GM11168 (cell line): ENCODE data around the gene NBEAL1.
"Not testable (repeated sequence)": the region's sequence is repeated elsewhere in the genome, so short reads cannot be mapped to it uniquely, and the experiment has no call there.

ENCODE experiments used
- in situ Hi-C: fragments of 300-500 bp; cut with MboI; formaldehyde crosslinking; loops from one replicate; pipeline ENCODE4 v1.12.0; 2022; ENCODE audit warnings: low sequenced_read_pairs; ENCODE audit not compliant: unreplicated experiment

Gene NBEAL1

GRCh38 chr2:203037026-203037425 is 22.4 kb downstream of the NBEAL1 start:
- in situ Hi-C loops = no loop called here

GRCh38 chr2:203038586-203038985 is 23.9 kb downstream of the NBEAL1 start:
- in situ Hi-C loops = no loop called here

GRCh38 chr2:203039211-203039610 is 24.5 kb downstream of the NBEAL1 start:
- in situ Hi-C loops = not testable (repeated sequence)

GRCh38 chr2:203040966-203041521 is 26.4 kb downstream of the NBEAL1 start:
- in situ Hi-C loops = no loop called here

GRCh38 chr2:203042178-203042577 is 27.5 kb downstream of the NBEAL1 start:
- in situ Hi-C loops = no loop called here

- in situ Hi-C loops = no loop called here
These were observed 28.6 kb downstream of the NBEAL1 start for GRCh38 chr2:203043226-203043625.

GRCh38 chr2:203045867-203046266 is 31.2 kb downstream of the NBEAL1 start:
- in situ Hi-C loops = no loop called here

GRCh38 chr2:203052539-203052938 is 37.9 kb downstream of the NBEAL1 start:
- in situ Hi-C loops = no loop called here

- in situ Hi-C loops = no loop called here
These were observed 45.0 kb downstream of the NBEAL1 start for GRCh38 chr2:203059567-203060240.

- in situ Hi-C loops = no loop called here
These were observed 46.7 kb downstream of the NBEAL1 start for GRCh38 chr2:203061346-203061745.

- in situ Hi-C loops = no loop called here
These were observed 47.5 kb downstream of the NBEAL1 start for GRCh38 chr2:203062126-203062525.

GRCh38 chr2:203066519-203067091 is 51.9 kb downstream of the NBEAL1 start:
- in situ Hi-C loops = not testable (repeated sequence)

GRCh38 chr2:203070701-203071100 is 56.0 kb downstream of the NBEAL1 start:
- in situ Hi-C loops = no loop called here

GRCh38 chr2:203071148-203071547 is 56.5 kb downstream of the NBEAL1 start:
- in situ Hi-C loops = no loop called here

- in situ Hi-C loops = no loop called here
These were observed 57.7 kb downstream of the NBEAL1 start for GRCh38 chr2:203072371-203072770.

GRCh38 chr2:203077451-203077850 is 62.8 kb downstream of the NBEAL1 start:
- in situ Hi-C loops = no loop called here

GRCh38 chr2:203080447-203081045 is 65.9 kb downstream of the NBEAL1 start:
- in situ Hi-C loops = no loop called here

- in situ Hi-C loops = no loop called here
These were observed 68.7 kb downstream of the NBEAL1 start for GRCh38 chr2:203083328-203083727.

- in situ Hi-C loops = not testable (repeated sequence)
These were observed 71.7 kb downstream of the NBEAL1 start for GRCh38 chr2:203086381-203086780.

GRCh38 chr2:203090721-203091120 is 76.0 kb downstream of the NBEAL1 start:
- in situ Hi-C loops = not testable (repeated sequence)

- in situ Hi-C loops = no loop called here
These were observed 83.1 kb downstream of the NBEAL1 start for GRCh38 chr2:203097735-203098134.
